ENCODE results near the gene PNN.
"Not testable (repeated sequence)": the region's sequence is repeated elsewhere in the genome, so short reads cannot be mapped to it uniquely, and the experiment has no call there.

DNA sequence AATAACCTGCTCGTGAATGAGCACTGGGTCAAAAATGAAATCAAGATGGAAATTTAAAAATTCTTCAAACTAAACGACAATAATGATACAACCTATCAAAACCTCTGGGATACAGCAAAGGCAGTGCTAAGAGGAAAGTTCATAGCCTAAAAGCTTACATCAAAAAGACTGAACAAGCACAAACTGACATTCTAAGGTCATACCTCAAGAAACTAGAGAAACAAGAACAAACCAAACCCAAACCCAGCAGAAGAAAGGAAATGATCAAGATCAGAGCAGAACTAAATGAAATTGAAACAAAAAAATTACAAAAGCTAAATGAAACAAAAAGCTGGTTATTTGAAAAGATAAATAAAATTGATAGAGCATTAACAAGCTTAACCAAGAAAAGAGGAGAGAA lies 32.4 kb downstream of the PNN start:
- TF ChIP-seq, protein P1, sequence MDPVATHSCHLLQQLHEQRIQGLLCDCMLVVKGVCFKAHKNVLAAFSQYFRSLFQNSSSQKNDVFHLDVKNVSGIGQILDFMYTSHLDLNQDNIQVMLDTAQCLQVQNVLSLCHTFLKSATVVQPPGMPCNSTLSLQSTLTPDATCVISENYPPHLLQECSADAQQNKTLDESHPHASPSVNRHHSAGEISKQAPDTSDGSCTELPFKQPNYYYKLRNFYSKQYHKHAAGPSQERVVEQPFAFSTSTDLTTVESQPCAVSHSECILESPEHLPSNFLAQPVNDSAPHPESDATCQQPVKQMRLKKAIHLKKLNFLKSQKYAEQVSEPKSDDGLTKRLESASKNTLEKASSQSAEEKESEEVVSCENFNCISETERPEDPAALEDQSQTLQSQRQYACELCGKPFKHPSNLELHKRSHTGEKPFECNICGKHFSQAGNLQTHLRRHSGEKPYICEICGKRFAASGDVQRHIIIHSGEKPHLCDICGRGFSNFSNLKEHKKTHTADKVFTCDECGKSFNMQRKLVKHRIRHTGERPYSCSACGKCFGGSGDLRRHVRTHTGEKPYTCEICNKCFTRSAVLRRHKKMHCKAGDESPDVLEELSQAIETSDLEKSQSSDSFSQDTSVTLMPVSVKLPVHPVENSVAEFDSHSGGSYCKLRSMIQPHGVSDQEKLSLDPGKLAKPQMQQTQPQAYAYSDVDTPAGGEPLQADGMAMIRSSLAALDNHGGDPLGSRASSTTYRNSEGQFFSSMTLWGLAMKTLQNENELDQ (CRISPR knock-in tag; IDR thresholded peaks at IDR 0.05; ENCODE audit: borderline replicate concordance), result not testable (repeated sequence)
- TF ChIP-seq GTF2F1 (IDR thresholded peaks at IDR 0.05; ENCODE audit: low read depth, low read length); POLR2A (conservative IDR thresholded peaks at IDR 0.05): not testable (repeated sequence)

Data from K562 (cell line).